ENCODE measurements around the gene AUH.

AUH gene

GRCh38 chr9:91239367-91240111, 122.2 kb downstream of the AUH start:
- Histone ChIP-seq H3K4me1 (ENCODE audit: insufficient read depth, low read length) (peaks cover 3% of the 10 kb centered on the region; the same call in 1 of the 2 replicates), H3K27ac (ENCODE audit: low read length) (no peak overlapping the region), H3K4me3 (ENCODE audit: low read length) (no peak overlapping the region), H3K9me3 (ENCODE audit: insufficient read depth, low read depth, low read length) (no peaks in the 10 kb centered on the region), H3K27me3 (ENCODE audit: insufficient read depth, low read length) (no peaks in the 10 kb centered on the region), H3K36me3 (ENCODE audit: insufficient read depth, low read depth, low read length) (no peaks in the 10 kb centered on the region), H3K9ac (ENCODE audit: low read depth, low read length) (no peak overlapping the region)

DNA sequence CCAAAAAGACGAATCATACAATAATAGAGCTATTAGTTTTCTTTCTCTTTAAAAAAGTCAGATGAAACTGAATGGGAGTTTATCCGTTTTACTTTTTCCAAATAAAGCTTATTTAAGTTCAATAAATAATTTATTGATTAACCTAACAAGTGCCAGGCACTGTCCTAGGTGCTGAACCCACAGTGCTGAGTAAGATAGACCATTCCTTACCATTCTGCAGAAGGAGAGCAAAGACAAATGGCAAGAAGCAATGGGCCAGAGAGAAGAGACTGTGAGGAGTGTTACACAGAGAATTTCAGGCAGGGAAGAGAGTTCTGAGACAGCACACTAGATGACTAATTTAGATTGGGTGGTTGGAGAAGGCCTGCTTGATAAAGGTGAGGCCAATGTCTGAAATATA, 127.2 kb downstream of the AUH start:
- no peaks in the 10 kb centered on the region for H3K9me3 ChIP-seq (ENCODE audit: insufficient read depth, low read depth, low read length)
- H3K4me3 ChIP-seq (ENCODE audit: low read length): no peak overlapping the region
- no peaks in the 10 kb centered on the region for H3K27me3 ChIP-seq (ENCODE audit: insufficient read depth, low read length)
- H3K9ac ChIP-seq (ENCODE audit: low read depth, low read length): no peak overlapping the region
- no peaks in the 10 kb centered on the region for H3K4me1 ChIP-seq (ENCODE audit: insufficient read depth, low read length)
- no peaks in the 10 kb centered on the region for H3K36me3 ChIP-seq (ENCODE audit: insufficient read depth, low read depth, low read length)
- H3K27ac ChIP-seq (ENCODE audit: low read length): no peak overlapping the region

DNA sequence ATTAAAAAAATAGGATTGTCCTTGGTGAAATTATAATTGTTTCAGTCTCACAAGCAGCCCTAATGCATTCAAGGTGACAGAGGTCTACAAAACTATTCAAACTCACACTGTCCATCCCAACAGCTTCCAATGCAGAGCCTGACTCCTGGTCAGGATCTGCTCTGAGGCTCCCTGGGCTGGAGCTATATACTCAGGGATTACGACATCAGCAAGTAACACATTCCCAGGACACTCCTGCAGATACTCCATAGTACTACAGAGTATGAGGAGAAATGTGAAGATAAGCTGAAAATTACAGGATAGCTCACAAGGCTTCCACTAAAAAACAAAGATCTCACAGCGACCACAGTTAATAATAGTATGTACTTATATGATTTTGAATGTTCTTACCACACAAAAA, 130.1 kb downstream of the AUH start:
- no peak overlapping the region for H3K9ac ChIP-seq (ENCODE audit: low read depth, low read length)
- no peaks in the 10 kb centered on the region for H3K27me3 ChIP-seq (ENCODE audit: insufficient read depth, low read length)
- H3K4me1 ChIP-seq (ENCODE audit: insufficient read depth, low read length): no peaks in the 10 kb centered on the region
- H3K4me3 ChIP-seq (ENCODE audit: low read length): no peak overlapping the region
- H3K36me3 ChIP-seq (ENCODE audit: insufficient read depth, low read depth, low read length): no peaks in the 10 kb centered on the region
- no peaks in the 10 kb centered on the region for H3K9me3 ChIP-seq (ENCODE audit: insufficient read depth, low read depth, low read length)
- no peak overlapping the region for H3K27ac ChIP-seq (ENCODE audit: low read length)

GRCh38 chr9:91223000-91223399, 138.7 kb downstream of the AUH start:
- no peak overlapping the region for H3K9ac ChIP-seq (ENCODE audit: low read depth, low read length)

GRCh38 chr9:91222457-91222856, 139.3 kb downstream of the AUH start:
- Histone ChIP-seq H3K4me1 (ENCODE audit: insufficient read depth, low read length) (peaks cover 4% of the 10 kb centered on the region), H3K27me3 (ENCODE audit: insufficient read depth, low read length) (no peaks in the 10 kb centered on the region), H3K27ac (ENCODE audit: low read length) (no peak overlapping the region), H3K9ac (ENCODE audit: low read depth, low read length) (no peak overlapping the region), H3K9me3 (ENCODE audit: insufficient read depth, low read depth, low read length) (no peaks in the 10 kb centered on the region), H3K36me3 (ENCODE audit: insufficient read depth, low read depth, low read length) (peaks cover 23% of the 10 kb centered on the region), H3K4me3 (ENCODE audit: low read length) (no peak overlapping the region)

More at GRCh38 chr9:91223000-91223399, 138.7 kb downstream of the AUH start:
- H3K27me3 ChIP-seq (ENCODE audit: insufficient read depth, low read length): no peaks in the 10 kb centered on the region
- no peak overlapping the region for H3K4me3 ChIP-seq (ENCODE audit: low read length)
- H3K9me3 ChIP-seq (ENCODE audit: insufficient read depth, low read depth, low read length): no peaks in the 10 kb centered on the region
- no peaks in the 10 kb centered on the region for H3K4me1 ChIP-seq (ENCODE audit: insufficient read depth, low read length)
- peaks cover 23% of the 10 kb centered on the region for H3K36me3 ChIP-seq (ENCODE audit: insufficient read depth, low read depth, low read length)
- no peak overlapping the region for H3K27ac ChIP-seq (ENCODE audit: low read length)

DNA sequence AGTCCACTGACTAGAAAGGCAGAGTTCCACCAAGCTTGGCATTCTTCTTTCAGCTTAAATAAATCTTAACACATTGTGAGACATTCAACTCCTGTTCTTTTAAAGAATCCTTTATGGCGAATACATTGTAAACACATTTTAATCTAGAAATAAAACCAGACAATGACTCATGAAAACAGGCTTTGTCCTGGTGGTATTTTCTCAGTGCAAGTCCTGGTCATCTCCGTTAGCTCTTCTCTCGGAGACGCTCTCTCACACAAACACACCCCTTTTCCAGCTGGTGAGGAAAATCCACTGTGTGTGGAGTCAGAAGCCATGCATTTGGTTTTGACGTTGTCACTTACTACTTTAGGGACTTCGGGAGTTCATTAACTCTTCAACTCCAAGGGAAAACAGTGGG, 140.4 kb downstream of the AUH start:
- H3K9ac ChIP-seq (ENCODE audit: low read depth, low read length): no peak overlapping the region
- no peak overlapping the region for H3K27ac ChIP-seq (ENCODE audit: low read length)
- no peaks in the 10 kb centered on the region for H3K27me3 ChIP-seq (ENCODE audit: insufficient read depth, low read length)
- no peak overlapping the region for H3K4me3 ChIP-seq (ENCODE audit: low read length)
- peaks cover 12% of the 10 kb centered on the region for H3K4me1 ChIP-seq (ENCODE audit: insufficient read depth, low read length)
- no peaks in the 10 kb centered on the region for H3K9me3 ChIP-seq (ENCODE audit: insufficient read depth, low read depth, low read length)
- H3K36me3 ChIP-seq (ENCODE audit: insufficient read depth, low read depth, low read length): peaks cover 23% of the 10 kb centered on the region

DNA sequence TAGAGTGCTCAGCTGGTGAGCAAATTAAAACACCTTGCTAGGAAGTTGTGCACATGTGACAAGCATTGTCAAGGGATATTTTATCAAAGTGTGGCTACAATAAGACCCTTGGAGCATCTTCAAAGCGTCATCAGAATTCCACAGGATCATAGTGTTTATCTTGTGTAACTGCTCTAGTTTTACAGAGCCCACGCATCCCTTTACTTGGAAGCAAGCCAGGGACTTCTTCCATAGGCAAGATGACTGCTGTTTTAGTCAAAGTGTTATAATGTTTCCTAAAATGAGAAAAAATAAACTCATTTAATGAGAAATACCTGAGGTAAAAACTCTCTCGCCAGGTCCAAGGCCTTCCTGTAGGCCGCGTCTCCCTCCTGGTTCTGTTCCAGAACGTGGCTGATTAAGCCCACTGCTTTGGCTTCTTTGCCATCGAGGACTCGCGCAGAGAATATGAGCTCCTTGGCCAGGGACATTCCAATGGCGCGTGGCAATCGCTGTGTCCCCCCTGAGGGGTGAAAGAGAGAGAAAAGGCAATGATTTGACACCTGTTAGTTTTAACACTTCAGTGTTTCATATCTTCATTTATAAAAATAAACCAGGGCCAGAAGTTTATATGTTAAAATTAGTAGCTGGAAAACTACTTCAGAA, 141.1 kb downstream of the AUH start:
- Histone ChIP-seq H3K4me1 (ENCODE audit: insufficient read depth, low read length) (peaks cover 12% of the 10 kb centered on the region), H3K27ac (ENCODE audit: low read length) (no peak overlapping the region), H3K27me3 (ENCODE audit: insufficient read depth, low read length) (no peaks in the 10 kb centered on the region), H3K36me3 (ENCODE audit: insufficient read depth, low read depth, low read length) (peaks cover 23% of the 10 kb centered on the region), H3K4me3 (ENCODE audit: low read length) (no peak overlapping the region), H3K9me3 (ENCODE audit: insufficient read depth, low read depth, low read length) (no peaks in the 10 kb centered on the region), H3K9ac (ENCODE audit: low read depth, low read length) (no peak overlapping the region)

GRCh38 chr9:91220021-91220420, 141.7 kb downstream of the AUH start:
- no peak overlapping the region for H3K4me3 ChIP-seq (ENCODE audit: low read length)
- H3K27ac ChIP-seq (ENCODE audit: low read length): no peak overlapping the region
- H3K9me3 ChIP-seq (ENCODE audit: insufficient read depth, low read depth, low read length): no peaks in the 10 kb centered on the region
- H3K4me1 ChIP-seq (ENCODE audit: insufficient read depth, low read length): peaks cover 12% of the 10 kb centered on the region
- no peaks in the 10 kb centered on the region for H3K27me3 ChIP-seq (ENCODE audit: insufficient read depth, low read length)
- H3K9ac ChIP-seq (ENCODE audit: low read depth, low read length): no peak overlapping the region
- peaks cover 23% of the 10 kb centered on the region for H3K36me3 ChIP-seq (ENCODE audit: insufficient read depth, low read depth, low read length)

DNA sequence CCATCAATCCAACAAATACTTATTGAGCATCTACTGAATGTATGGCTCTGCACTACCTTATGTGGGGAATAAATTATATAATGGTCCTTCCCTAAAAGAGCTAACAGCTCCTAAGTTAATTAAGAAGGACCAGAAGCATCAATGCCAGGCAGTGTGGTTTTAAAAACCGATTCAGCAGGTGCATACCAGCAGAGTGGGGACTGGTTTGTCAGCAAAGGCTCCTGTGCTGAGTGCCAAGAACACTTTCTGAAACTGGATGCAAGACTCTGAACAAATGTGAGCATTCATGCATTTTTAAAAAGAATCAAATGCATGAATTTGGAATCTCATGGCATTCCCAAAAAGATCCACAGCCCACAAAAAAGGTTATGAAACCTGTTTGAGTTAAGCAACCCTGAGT, 142.2 kb downstream of the AUH start:
- peaks cover 23% of the 10 kb centered on the region for H3K36me3 ChIP-seq (ENCODE audit: insufficient read depth, low read depth, low read length)
- no peak overlapping the region for H3K4me3 ChIP-seq (ENCODE audit: low read length)
- no peaks in the 10 kb centered on the region for H3K9me3 ChIP-seq (ENCODE audit: insufficient read depth, low read depth, low read length)
- no peaks in the 10 kb centered on the region for H3K27me3 ChIP-seq (ENCODE audit: insufficient read depth, low read length)
- peaks cover 12% of the 10 kb centered on the region for H3K4me1 ChIP-seq (ENCODE audit: insufficient read depth, low read length)
- no peak overlapping the region for H3K27ac ChIP-seq (ENCODE audit: low read length)
- no peak overlapping the region for H3K9ac ChIP-seq (ENCODE audit: low read depth, low read length)

DNA sequence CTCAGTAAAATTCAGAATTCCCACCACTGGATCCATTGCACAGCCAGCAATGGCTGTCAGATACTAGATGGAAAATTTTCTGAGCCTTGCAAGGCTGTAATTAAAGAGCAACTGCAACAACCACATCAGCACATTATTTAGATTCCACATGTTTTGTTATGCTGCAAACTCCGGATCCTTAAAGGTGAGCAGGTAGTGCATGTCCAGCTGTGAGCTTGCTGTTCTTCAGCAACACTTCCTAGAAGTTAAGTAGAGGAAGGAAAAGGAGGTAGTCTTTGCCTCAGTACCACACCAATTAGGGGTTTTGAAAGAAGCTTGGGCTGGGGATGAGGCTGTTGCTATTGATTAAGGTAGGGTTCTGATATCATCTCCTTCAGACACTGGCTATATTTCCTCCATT, 144.3 kb downstream of the AUH start:
- no peak overlapping the region for H3K27ac ChIP-seq (ENCODE audit: low read length)

GRCh38 chr9:91214867-91215266, 146.9 kb downstream of the AUH start:
- Histone ChIP-seq H3K27me3 (ENCODE audit: insufficient read depth, low read length) (no peaks in the 10 kb centered on the region), H3K9me3 (ENCODE audit: insufficient read depth, low read depth, low read length) (no peaks in the 10 kb centered on the region), H3K36me3 (ENCODE audit: insufficient read depth, low read depth, low read length) (peaks cover 14% of the 10 kb centered on the region), H3K4me1 (ENCODE audit: insufficient read depth, low read length) (peaks cover 12% of the 10 kb centered on the region), H3K9ac (ENCODE audit: low read depth, low read length) (no peak overlapping the region), H3K4me3 (ENCODE audit: low read length) (no peak overlapping the region), H3K27ac (ENCODE audit: low read length) (no peak overlapping the region)

More for the DNA sequence above, 144.3 kb downstream of the AUH start:
- Histone ChIP-seq H3K9me3 (ENCODE audit: insufficient read depth, low read depth, low read length) (no peaks in the 10 kb centered on the region), H3K27me3 (ENCODE audit: insufficient read depth, low read length) (no peaks in the 10 kb centered on the region), H3K4me1 (ENCODE audit: insufficient read depth, low read length) (peaks cover 12% of the 10 kb centered on the region), H3K4me3 (ENCODE audit: low read length) (peak overlapping the region; percentile 17; the same call in 1 of the 2 replicates), H3K9ac (ENCODE audit: low read depth, low read length) (no peak overlapping the region), H3K36me3 (ENCODE audit: insufficient read depth, low read depth, low read length) (peaks cover 23% of the 10 kb centered on the region)

GRCh38 chr9:91214086-91214485, 147.6 kb downstream of the AUH start:
- H3K27ac ChIP-seq (ENCODE audit: low read length): no peak overlapping the region
- no peaks in the 10 kb centered on the region for H3K9me3 ChIP-seq (ENCODE audit: insufficient read depth, low read depth, low read length)
- H3K4me3 ChIP-seq (ENCODE audit: low read length): no peak overlapping the region
- no peaks in the 10 kb centered on the region for H3K27me3 ChIP-seq (ENCODE audit: insufficient read depth, low read length)
- H3K4me1 ChIP-seq (ENCODE audit: insufficient read depth, low read length): peaks cover 12% of the 10 kb centered on the region
- H3K9ac ChIP-seq (ENCODE audit: low read depth, low read length): no peak overlapping the region
- H3K36me3 ChIP-seq (ENCODE audit: insufficient read depth, low read depth, low read length): peaks cover 6% of the 10 kb centered on the region
